Gastrocnemius medialis (tissue), 4 donors: Measurements from ENCODE around the gene ZC3H7A.

Experiments used
- POLR2A ChIP-seq, 2 donors: fragments of 450-650 bp; IDR thresholded peaks; one replicate each; pipeline ENCODE4 v1.6.1; 2017; ENCODE audit warnings: antibody characterized with exemption in 2 of 2, mild to moderate bottlenecking in 2 of 2, moderate library complexity in 2 of 2
- TF ChIP-seq, protein P1 (sequence below), 5 experiments: fragments of 450-650 bp in 3 of 5; fragments of 200-600 bp in 2 of 5; sonication (generic) in 2 of 5; IDR thresholded peaks in 4 of 5; conservative IDR thresholded peaks in 1 of 5; 1 replicate in 4 of 5; 2 replicates in 1 of 5; pipeline ENCODE4 v1.5.1; 2016 to 2019; ENCODE audit warnings: antibody characterized with exemption in 5 of 5, mild to moderate bottlenecking in 3 of 5, moderate library complexity in 3 of 5

GRCh38 chr16:11794996-11795886 lies 1.8 kb downstream of the ZC3H7A start:
- TF ChIP-seq, protein P1, sequence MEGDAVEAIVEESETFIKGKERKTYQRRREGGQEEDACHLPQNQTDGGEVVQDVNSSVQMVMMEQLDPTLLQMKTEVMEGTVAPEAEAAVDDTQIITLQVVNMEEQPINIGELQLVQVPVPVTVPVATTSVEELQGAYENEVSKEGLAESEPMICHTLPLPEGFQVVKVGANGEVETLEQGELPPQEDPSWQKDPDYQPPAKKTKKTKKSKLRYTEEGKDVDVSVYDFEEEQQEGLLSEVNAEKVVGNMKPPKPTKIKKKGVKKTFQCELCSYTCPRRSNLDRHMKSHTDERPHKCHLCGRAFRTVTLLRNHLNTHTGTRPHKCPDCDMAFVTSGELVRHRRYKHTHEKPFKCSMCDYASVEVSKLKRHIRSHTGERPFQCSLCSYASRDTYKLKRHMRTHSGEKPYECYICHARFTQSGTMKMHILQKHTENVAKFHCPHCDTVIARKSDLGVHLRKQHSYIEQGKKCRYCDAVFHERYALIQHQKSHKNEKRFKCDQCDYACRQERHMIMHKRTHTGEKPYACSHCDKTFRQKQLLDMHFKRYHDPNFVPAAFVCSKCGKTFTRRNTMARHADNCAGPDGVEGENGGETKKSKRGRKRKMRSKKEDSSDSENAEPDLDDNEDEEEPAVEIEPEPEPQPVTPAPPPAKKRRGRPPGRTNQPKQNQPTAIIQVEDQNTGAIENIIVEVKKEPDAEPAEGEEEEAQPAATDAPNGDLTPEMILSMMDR (IDR thresholded peaks at IDR 0.05 in 4 of 5, conservative IDR thresholded peaks at IDR 0.05 in 1 of 5): no peak
- TF ChIP-seq POLR2A (IDR thresholded peaks at IDR 0.05): no peak
